ENCODE data around the gene RAB36.

The RAB36 gene

DNA sequence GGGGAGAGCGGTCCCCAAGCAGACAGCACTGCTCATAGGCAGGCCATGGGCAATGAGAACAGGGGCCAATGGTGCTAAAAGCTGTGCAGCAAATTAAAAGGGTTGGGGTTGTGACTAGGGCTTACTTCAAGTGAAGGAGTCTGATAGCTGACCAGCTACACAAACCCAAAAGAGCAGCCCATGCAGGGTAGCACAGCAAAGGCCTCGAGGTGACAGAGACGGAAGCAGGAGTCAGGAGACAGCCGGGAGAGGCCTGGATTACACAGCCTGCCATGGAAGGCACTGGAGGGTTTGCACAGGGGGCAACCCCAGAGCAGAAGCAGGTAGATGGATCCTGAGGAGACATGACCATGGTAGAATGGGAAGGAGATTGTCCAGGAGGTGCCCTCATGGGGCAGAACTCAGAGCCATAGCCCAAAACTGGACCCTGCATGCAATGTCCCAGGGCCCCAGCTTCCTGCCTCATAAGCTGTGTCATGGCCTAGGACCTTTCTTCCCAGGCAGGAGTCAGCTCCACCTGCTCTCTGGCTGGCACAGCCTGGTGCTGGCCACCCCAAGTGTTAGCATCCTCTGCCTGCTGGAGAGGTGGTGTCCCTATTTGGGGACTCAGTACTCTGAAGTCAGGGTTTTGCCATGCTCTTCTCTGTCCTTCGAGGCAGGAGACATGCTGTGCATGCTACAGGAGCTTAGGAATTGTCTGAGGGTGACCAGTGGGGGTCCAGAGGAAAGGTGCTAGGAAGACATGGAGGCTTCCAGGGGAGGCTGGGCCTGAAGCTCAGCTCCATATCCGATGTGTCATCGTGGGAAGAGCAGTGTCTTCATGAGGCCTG lies 36.8 kb upstream of the RAB36 start:
- DNase-seq (ENCODE audit: low spot score): no peak

DNA sequence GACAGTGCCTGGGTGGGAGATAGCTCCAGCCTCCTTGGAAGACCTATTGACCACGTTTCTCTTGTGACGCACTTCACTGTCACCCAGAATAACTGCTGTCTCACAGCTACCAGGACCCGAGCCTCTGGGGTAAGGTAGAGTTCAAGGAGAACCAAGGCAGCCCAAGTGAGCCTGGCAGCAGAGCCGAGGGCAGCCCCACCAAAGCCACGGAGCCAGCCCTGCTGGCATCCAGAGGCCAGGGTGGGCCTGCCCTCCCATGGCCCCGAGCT lies 36.3 kb upstream of the RAB36 start:
- DNase-seq (ENCODE audit: low spot score): no peak

DNA sequence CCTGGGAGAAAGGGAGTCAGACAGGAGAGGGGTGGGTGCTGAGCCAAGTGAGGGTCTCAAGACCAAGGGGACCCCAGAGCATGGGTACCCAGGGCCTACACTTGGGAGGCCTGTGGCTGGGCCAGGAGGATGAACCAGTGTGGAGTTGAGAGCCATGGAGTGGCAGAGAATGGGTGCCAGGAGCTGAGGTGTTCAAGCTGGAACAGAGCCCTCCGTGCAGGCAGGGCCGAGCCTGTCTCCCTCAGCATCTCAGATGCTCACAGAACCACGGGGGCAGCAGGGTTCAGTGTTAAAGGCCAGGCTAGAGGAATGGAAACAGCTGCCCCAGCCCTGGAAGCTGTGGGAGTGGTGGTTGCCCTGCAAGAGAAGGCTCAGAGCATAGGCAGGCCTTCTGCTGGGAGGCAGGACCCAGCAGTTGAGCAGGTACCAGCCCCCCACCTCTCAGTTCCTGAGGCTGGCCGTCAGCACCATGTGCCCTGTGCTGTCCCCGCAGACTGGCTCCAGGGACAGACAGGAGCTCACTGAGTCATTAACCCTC lies 35.8 kb upstream of the RAB36 start:
- DNase-seq (ENCODE audit: low spot score): no peak

DNA sequence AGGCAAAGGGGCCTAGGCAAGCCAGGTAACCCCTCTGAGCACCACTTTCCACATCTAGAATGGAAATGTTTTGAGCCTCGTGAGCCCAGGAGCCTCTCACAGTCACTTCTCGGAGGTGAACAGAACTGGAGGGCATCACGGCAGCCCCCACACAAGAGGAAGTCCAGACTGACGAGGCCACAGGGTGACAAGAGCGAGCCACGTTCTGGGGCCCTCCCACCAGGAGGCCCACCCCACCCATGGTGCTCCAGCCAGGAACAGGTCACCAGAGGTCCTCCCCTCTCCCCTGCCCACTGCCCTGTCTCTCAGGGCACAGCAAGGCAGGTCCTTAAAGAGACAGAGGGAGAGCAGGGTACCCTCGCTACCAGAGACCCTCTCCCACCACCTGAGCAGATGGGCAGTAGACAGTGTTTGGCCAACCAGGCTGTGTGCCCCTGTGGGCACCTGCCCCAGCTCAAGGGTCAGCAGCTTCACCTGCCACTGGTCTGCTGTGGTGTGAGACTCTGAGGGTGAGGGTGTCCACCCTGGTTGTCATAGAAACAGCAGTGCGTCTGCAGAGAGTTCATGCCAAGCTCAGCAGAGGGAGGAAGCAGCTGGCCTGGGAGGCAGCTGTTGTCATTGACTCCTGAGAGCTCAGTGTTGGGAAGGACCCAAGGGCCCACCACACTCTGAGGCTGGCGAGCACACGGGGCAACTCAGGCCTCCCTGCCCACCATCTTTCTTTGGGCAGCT lies 34.9 kb upstream of the RAB36 start:
- no peak for DNase-seq (ENCODE audit: low spot score)

DNA sequence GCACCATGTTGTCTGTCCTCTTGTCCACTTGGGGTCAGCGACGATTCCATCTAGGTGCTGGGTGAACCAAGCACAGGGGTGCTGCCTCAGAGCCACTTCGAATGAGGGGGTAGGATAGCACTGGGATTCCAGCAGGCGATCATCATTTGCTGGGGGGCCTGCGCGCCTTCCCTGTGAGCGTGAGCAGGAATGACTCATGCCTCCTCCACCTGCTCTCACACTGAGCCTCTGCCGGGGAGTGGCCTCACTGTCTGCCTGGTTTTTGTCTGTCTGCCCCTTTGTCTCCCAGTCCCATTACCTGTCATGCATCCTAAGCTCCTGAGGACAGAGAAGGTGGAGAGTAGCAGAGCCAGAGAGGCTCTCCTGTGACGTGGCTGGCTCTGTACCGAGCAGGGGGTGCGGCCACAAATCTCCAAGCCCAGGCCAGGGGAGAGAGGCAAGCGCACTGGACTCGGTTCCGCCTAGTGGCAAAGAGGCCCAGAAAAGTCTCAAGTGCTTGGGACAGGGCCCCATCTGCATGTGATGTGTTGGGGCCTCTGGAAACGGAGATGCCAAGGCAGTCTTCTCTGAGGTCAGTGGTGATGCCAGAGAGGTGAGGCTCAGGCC lies 34.3 kb upstream of the RAB36 start:
- no peak for DNase-seq (ENCODE audit: low spot score)

DNA sequence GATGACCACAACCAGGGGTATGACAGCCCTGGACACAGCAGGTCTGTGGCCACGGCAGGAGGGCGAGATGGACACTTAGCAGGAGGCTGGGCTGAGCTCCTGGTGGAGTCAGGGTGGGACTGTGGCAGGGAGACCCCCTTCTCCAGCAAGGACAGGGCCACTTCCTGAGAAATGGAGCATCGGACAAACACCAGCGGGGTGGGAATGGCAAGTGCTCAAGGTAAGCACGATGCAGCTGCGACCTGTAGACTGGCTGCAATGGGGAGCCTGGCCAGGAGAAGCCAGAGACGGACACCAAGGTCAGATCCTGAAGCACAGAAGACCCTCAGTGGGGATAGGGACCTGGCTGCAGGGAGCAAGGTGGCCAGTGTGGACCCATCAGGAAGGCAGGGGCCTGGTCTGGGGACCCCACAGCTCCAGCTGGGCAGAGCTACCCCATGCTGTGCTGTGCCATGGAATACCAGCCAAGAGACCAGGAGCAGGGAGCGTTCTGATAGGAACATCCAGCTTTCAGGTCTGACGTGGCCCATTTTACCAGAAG lies 32.7 kb upstream of the RAB36 start:
- DNase-seq (ENCODE audit: low spot score): no peak

DNA sequence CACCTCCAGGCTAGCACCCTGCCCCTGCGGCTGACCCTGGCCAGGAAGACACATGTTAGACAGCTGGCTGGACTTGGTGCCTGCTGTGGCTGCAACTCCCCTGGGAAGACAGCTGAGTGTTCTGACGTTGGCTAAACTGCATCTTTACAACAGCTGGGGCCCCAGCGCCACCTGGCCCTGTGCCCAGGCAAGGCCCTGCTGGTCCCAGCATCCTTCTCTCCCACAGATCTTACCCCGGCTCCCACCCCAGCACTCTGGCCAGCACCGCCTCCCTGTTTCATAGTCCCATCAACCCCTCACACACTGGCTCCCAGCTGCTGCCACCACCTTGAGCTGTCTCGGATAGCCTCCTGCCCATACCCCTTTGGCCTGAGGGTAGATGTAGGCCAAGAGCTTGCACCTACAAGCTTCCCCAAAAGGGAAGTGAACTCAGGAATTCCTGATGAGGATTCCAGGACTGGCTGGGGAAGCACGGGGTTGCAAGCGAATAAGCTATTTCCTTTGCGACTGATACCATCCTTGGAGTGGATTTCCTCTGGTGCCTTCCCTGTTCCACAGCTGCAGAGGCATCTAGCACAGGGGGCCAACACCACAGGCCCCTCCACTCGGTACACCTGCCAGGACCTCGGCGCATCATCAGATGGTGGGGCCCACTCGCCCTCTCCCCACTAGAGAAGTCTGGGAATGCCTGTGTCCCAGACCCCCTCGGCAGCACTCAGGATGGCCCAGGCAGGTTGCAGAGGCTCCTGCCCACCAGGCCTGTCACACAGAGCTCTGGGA lies 32.0 kb upstream of the RAB36 start:
- no peak for DNase-seq (ENCODE audit: low spot score)

DNA sequence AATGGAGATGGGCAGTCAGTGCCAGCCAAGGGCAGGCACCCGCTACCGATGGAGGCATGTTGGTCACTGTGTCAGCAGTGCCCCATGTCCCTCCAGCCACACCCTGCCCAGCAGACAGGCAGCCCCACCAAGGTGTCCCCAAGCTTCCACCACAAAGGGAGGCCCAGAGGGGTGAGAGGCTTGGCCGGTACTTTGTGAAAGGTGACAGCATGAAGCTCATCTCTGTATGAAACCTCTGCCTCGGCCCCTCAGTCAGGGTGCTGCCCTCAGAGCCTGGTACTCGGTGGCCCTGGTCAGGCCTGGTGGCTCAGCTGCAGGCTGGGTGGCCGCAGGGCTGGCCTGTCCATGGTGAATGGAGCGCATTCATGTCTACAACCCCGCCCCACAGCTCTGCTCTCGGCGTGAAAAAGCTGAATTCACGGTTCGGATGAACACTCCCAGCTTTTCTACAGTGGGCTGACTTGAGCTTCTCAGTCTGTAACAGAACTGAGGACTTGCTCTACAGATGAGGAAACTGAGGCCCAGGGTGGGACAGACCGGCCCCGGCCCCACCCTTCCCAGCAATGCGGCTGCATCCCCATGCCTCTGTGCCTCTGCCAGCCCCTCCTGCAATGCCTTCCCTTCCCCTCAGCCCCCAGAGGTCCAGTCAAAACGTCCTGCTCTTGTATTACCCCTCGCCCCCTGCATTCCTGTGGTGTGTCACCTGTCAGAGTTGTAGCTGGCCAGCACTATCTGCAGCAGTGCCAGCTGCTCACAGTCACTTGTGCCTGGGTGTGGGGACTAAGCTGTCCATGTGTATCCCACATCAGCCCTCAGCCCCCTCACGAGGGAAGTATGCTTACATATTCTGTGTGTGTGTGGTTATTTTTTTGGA lies 31.2 kb upstream of the RAB36 start:
- DNase-seq (ENCODE audit: low spot score): no peak

DNA sequence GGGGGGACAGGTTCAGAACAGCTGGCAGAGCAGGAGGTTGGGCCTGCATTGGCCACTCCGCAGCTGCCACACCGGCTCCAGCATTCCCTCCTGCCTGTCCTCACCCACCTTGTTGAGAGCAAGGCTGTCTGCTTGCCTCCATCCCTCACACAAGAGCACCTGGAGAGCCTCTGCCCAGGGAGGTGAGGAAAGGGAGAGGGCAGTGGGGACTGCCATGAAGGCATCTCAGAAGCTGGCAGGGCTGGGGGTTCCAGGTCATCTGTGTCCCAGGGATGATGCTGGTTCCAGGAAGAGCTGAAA lies 30.6 kb upstream of the RAB36 start:
- no peak for DNase-seq (ENCODE audit: low spot score)

DNA sequence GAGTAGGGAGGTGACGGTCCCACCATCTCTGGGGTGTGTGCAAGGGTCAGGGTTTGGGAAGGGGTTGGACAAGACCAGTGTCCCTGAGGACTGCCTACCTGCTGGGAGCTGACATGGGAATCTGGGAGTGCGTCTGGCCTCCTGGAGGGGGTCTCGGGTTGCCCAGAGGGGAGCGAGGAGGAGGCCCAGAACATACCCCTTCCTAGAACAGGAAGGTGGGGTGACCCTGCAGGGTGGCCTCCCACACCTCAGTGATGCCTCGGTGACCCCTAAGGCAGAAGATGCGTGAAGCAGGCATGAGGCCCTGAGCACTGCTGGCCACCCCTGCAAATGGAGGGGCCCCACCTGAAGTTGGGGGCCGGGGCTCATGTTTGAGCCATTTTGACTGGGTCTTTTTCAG lies 29.9 kb upstream of the RAB36 start:
- no peak for DNase-seq (ENCODE audit: low spot score)

DNA sequence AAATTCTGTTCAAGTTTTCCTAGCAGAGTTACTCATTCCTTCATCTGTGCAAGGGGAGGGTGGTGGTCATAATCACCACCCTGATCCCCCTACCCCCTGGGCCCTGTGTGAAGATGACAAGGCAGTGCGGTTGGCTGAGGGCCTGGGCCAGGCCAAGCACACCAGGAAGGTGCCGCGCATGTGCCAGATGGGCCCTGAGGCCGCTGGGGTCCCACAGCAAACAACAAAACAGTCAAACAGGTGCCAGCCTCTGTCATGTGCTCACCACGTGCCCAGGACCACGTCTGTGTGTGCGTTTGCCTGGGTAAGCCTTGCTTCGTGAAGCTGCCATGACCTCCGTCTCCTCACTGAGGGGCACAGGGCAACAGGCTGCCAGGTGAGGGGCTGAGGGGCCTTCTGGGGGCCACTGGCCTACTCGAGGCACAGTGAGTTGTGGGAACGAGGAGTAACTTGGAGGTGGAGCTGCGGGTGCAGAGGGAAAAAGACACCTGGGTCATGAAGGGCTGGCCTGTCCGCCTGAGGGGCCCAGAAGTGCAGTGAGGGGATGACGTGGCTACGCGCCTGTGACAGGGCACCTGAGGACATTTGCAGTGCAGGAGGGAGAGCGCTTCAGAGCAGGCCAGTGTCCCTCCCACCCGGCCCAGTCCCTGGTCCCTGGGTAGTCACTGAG lies 29.3 kb upstream of the RAB36 start:
- DNase-seq (ENCODE audit: low spot score): no peak

DNA sequence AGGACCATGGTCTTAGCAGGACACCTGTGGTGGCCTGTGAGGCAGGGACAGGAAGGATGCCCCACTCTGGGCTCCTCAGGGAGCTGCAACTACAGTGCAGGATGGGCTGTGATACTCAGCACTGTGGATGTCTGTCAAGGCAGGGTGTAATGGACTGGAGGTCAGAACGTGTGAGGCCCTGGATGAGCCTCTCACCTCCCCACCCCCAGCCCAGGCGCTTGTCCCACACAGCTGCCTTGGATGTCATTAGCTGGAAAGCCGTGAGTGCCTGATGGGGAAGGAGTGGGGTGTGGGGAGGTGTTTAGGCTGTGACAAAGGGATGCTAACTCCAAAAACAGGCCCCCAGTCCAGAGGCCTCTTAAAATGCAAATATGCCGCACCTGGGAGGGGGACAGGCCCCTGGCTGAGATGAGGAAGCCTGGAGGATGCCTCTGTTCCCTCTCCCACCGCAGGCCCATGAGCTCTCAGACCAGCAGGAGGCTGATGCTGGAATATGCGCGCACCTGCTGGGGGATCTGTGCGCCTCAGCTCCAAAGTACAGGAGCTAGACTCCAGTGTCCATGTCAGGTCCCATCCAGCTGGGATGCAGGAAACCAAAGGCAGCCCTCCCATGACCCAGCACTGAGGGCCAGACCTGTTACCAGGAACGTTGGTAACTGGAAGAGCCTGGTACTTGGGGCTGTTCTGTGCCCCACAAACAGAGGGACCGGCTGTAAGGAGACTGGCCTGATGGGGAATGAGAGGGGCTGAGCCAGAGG lies 28.6 kb upstream of the RAB36 start:
- no peak for DNase-seq (ENCODE audit: low spot score)

DNA sequence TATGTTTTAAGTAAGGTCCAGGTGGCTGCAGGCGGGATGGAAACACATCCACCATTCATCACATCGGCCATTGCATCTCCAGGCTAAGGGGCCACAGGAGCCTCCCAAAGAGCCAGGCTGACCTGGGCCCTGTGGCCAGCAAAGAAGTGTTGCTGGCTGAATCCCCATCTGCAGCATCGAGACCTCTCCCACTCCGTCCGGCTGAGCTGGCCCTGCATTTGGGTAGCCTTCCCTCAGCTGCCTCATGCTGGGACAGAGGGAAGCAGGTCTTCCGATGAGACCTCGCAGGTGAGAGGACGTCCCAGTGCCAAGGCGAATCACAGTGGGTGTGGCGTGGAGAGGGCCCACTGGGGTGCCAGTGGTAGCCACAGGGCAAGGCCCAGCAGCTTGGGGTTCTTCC lies 28.0 kb upstream of the RAB36 start:
- no peak for DNase-seq (ENCODE audit: low spot score)

DNA sequence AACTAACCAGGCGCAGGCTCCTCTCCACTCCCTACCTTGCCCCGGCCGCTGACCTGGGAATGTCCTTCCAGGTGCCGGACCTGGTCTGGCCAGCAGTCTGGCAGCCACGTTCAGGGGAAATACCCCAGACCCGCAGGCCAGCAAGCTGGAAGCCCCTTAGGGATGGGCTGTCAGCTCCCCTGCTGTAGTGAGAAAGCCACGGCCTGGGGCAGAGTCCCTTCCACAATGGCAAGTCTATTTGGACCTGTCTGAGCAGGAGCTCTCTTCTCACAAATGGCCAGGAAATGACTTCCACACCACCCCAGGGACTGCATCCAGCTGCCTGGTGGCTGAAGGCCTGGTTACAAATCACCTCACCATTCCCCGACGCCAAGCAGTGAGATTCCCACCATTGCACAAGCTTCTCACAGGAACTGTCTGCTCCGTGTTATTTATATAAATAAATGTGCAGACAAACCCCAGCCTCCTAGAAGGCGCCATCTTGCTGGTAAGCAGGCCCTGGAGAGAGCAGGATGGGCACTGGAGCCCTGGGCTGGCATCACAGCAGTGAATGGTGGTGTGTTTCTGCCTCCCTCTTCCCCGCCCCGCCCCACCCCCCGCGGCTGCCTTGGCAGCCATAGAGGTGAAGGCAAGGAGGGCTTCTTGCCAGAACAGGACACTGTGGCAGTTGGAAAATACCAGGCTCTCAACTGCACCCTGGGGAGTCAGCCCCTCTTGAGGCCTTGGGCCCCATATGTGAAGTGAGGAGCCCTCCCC lies 27.2 kb upstream of the RAB36 start:
- DNase-seq (ENCODE audit: low spot score): no peak

DNA sequence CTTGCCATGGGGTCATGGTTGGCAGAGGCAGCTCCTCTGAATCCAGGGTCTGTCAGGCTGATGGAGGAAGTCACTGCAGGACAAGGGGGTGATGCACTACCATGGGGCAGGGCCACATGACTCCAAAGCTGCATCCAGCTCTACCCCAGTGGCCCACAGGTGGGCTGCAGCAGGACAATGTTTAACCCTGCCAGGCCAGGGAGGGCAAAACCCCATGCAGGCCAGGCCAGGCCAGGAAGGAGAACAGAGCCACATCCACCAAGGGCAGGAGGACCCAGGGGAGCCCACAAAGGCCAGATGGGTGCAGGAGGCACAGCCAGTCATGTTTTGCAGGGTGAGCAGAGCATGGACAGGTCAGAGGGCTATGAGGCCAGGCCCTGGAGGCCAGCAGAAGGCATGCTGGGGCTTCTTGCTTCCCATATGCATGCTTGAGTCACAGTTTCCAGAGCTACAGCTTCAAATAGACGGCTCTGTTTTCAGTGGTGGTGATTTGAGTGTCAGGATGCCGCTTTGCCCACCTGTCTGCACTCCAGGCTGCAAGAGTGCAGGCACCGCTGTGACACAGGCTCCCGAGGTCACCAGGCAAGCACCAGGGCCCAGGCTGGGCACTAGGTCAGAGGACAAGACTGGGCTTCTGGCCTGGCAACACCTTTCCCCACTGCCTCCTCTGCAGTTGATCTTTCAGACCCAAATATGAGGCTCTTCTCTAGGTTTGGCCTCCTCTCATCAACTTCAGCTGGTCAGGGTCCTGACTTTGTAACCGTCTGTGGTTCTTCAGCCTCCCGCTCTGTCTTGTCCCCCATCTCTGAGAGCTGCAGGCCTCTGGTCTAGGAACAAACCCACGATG lies 26.4 kb upstream of the RAB36 start:
- no peak for DNase-seq (ENCODE audit: low spot score)

DNA sequence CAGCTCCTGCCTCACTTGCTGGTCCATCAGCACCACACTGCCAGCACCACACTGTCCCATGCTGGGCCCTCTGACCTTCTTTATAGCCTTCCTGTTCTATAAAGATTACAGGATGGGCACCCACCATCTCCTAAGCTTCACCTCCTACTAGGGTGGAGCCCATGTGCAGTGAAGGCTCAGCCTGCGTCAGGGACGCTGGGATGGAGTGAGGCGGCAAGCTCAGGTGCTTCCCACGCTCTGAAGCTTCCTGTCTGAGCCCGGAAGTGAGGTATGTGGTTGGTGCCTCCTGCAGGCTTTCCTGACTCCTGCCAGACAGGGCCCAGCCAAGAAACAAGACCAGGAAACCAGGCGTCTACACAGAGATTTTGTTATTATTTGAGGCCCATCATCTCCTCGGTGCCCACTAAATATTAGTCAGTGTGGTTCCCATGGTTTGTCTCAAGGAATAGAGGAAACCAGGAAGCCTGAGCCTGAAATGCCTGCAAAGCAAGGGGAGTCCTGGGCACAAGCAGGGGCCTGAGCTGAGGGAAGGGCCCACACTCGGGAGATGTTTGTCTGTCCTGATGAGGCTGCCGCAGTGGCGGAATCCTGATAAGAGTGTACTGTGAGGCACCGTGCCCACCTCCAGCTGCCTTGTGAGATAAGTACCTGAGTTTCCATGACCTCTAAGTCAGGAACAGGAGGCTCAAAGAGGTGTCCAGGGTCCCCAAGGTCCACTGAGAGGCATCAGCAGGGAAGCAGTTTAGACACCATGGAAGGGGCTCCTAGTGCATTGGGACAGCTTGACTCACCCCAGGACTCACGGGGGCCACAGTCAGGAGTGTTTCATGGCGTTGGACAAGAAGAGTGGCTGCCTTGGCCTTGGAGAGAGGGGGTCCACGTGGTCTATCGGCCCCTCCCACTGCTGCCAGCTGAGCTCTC lies 25.5 kb upstream of the RAB36 start:
- DNase-seq (ENCODE audit: low spot score): no peak

DNA sequence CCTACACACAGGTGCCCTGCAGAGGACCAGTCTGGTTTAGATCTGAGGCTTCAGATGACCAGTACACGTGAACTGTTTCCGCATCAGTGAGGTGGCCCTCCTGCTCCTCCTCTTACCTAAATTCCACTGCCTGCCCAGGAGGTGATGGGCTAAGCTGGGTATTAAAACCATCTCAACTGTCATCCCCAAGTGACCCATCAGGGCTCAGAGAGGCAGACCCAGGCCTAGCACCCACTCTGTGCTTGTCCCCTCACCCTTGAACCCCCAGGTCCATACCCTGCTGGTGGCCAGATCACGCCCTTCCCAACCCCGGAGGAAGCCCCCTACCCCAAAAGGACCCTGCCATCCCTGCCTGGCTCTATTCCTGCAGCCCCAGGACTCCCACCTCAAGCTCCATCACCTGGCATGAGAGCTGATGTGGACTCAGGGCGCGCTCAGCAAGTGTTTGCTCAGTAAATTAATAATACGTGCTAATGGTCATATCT lies 24.8 kb upstream of the RAB36 start:
- DNase-seq (ENCODE audit: low spot score): no peak

Data from AG08396 (cell line).